GM12875 (cell line): Measurements from ENCODE around the gene PHYKPL.

Experiments used
- H3K4me3 ChIP-seq: one replicate; pipeline ENCODE4 v1.5.1; 2011; ENCODE audit warnings: low read depth, low read length, control low read depth
- TF ChIP-seq, protein P1 (sequence below): IDR thresholded peaks from 2 replicates; pipeline ENCODE4 v1.5.1; 2011; ENCODE audit warnings: low read depth, mild to moderate bottlenecking, control low read depth, inconsistent platforms, low read length, moderate library complexity, borderline replicate concordance; ENCODE audit not compliant: insufficient read depth

The PHYKPL gene

DNA sequence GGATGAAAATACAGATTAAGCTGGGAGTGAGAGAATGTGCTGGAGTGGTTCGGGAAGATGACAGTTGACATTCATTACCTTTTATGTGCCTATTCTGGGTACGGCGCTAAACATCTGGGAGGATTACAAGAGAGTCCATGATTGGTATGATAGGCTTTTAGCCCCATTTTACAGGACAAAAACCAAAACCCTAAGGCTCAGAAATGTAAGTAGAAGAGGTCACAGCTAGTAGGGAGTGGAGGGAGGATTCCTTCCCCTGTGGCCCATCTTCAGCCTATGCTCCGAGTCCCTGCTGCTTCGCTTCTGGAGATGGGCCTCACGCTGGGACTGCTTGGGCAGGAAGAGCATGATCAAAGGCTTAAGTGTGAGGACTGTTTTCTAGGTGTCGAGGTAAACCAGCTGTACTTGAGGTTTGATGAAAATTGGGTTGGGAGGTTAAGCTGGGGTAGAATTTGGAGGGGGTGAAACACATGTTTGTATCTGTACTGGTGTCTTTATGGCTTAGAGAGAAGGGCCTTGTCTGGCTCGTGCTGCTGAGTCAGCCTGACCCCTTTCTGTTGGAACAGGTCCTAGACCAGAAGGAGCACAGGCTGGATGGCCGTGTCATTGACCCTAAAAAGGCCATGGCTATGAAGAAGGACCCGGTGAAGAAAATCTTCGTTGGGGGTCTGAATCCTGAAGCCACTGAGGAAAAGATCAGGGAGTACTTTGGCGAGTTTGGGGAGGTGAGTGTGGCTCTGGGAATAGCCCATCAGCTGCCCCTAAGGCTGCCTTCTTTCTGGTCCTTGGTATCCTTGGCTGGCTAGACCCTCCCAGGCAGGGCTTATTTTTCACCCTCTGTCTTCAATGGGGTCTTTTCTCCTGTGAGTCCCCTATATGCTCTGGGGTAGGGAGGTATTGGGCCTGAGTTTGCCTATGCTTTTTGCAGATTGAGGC is 26.2 kb downstream of the PHYKPL start:
- H3K4me3 ChIP-seq, result peak overlapping the region; percentile 95
- TF ChIP-seq, protein P1, sequence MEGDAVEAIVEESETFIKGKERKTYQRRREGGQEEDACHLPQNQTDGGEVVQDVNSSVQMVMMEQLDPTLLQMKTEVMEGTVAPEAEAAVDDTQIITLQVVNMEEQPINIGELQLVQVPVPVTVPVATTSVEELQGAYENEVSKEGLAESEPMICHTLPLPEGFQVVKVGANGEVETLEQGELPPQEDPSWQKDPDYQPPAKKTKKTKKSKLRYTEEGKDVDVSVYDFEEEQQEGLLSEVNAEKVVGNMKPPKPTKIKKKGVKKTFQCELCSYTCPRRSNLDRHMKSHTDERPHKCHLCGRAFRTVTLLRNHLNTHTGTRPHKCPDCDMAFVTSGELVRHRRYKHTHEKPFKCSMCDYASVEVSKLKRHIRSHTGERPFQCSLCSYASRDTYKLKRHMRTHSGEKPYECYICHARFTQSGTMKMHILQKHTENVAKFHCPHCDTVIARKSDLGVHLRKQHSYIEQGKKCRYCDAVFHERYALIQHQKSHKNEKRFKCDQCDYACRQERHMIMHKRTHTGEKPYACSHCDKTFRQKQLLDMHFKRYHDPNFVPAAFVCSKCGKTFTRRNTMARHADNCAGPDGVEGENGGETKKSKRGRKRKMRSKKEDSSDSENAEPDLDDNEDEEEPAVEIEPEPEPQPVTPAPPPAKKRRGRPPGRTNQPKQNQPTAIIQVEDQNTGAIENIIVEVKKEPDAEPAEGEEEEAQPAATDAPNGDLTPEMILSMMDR, result no peak

- H3K4me3 ChIP-seq, result peak overlapping the region; percentile 95
- TF ChIP-seq, protein P1, result no peak
These were observed 26.9 kb downstream of the PHYKPL start for GRCh38 chr5:178205749-178206047.

- H3K4me3 ChIP-seq, result peak overlapping the region; percentile 95
- TF ChIP-seq, protein P1, result no peak
These were observed 27.5 kb downstream of the PHYKPL start for GRCh38 chr5:178204935-178205748.

GRCh38 chr5:178204182-178204934 is 28.2 kb downstream of the PHYKPL start, which contains the start of gene HNRNPAB:
TSS of gene HNRNPAB (plus strand) at chr5:178204533. CDS start at chr5:178204838, 305 bp downstream.
- H3K4me3 ChIP-seq, result peak within 1 kb of the TSS; percentile 95
- TF ChIP-seq, protein P1, result no peak

DNA sequence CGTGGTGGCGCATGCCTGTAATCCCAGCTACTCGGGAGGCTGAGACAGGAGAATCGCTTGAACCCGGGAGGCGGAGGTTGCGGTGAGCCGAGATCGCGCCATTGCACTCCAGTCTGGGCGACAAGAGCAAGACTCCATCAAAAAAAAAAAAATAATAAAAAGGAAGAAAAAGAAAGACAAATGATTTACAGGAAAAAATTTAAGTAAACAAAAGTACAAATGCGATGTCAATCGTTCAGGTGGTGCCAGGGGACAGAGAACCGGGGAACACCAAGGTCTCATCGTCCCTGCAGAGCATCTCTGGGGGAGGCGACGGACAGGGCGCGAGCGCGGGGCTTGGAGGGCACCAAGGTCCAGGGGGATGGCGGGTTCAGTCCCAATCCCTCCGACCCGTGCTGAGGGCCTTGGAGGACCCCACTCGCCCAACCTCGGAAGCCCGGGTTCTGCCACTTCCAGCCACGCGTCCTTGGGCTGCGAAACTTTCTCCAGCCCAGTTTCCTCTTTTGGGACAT is 28.9 kb downstream of the PHYKPL start:
- TF ChIP-seq, protein P1, result no peak
- H3K4me3 ChIP-seq, result peak overlapping the region; percentile 95

DNA sequence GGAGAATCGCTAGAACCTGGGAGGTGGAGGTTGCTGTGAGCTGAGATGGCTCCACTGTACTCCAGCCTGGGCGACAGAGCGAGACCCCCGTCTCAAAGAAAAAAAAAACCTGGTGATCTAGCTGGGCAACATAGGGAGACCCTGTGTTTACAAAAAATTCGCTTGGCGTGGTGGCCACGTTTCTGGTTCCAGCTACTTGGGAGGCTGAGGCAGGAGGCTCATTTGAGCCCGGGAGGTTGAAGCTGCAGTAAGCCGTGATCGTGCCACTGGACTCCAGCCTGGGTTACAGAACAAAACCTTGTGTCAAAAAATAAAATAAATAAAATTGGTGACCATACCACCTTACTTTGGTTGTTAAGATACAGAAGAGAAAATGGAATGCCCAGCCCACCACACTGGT is 30.1 kb downstream of the PHYKPL start:
- TF ChIP-seq, protein P1, result no peak
- H3K4me3 ChIP-seq, result no peak overlapping the region
